Measurements from ENCODE around the gene PYGO1.
A peak's percentile ranks its signal among the peaks of the same experiment; 100 is the strongest.

PYGO1 gene

GRCh38 chr15:55528812-55529211 is 59.3 kb downstream of the PYGO1 start:
- no peak for DNase-seq (ENCODE audit: low read depth, low spot score)
- H3K4me3 ChIP-seq (ENCODE audit: low read depth, low read length): no peak overlapping the region
- in situ Hi-C loops (cut with HindIII; ENCODE audit: low sequenced_read_pairs): no loop called here
- no peak for TF ChIP-seq CTCF (IDR thresholded peaks at IDR 0.05; ENCODE audit: low read depth, low read length)

- no peak for TF ChIP-seq CTCF (IDR thresholded peaks at IDR 0.05; ENCODE audit: low read depth, low read length)
- in situ Hi-C loops (cut with HindIII; ENCODE audit: low sequenced_read_pairs): no loop called here
- H3K4me3 ChIP-seq (ENCODE audit: low read depth, low read length): no peak overlapping the region
- DNase-seq (ENCODE audit: low read depth, low spot score): no peak
These were observed 61.0 kb downstream of the PYGO1 start for GRCh38 chr15:55527150-55527549.

- H3K4me3 ChIP-seq (ENCODE audit: low read depth, low read length): no peak overlapping the region
- peak; percentile 47 for DNase-seq (ENCODE audit: low read depth, low spot score)
- peak; percentile 73 for TF ChIP-seq CTCF (IDR thresholded peaks at IDR 0.05; ENCODE audit: low read depth, low read length)
- in situ Hi-C loops (cut with HindIII; ENCODE audit: low sequenced_read_pairs): no loop called here
These were observed 61.5 kb downstream of the PYGO1 start for GRCh38 chr15:55526559-55527036.

- no peak overlapping the region for H3K4me3 ChIP-seq (ENCODE audit: low read depth, low read length)
- no peak for DNase-seq (ENCODE audit: low read depth, low spot score)
- in situ Hi-C loops (cut with HindIII; ENCODE audit: low sequenced_read_pairs): no loop called here
- TF ChIP-seq CTCF (IDR thresholded peaks at IDR 0.05; ENCODE audit: low read depth, low read length): no peak
These were observed 65.2 kb downstream of the PYGO1 start for GRCh38 chr15:55522742-55523450.

DNA sequence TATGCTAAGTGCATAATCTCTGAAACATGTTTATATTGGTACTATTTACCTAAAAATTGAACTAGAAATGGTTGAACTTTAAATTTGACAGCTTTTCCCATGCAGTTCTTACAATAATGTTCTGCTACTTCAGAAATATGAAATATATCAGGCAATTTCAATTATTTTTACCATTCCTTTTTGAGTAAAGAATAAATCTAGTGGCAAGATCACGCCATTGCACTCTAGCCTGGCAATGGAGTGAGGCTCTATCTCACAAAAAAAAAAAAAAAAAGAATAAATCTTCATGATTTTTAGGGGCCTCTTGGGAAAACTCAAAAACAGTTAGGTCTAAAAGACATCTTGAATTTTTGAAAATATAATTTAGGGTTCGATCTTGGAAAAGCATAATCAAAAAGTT is 69.5 kb downstream of the PYGO1 start:
- no peak overlapping the region for H3K4me3 ChIP-seq (ENCODE audit: low read depth, low read length)
- no peak for DNase-seq (ENCODE audit: low read depth, low spot score)
- in situ Hi-C loops (cut with HindIII; ENCODE audit: low sequenced_read_pairs): no loop called here
- TF ChIP-seq CTCF (IDR thresholded peaks at IDR 0.05; ENCODE audit: low read depth, low read length): peak; percentile 34

DNA sequence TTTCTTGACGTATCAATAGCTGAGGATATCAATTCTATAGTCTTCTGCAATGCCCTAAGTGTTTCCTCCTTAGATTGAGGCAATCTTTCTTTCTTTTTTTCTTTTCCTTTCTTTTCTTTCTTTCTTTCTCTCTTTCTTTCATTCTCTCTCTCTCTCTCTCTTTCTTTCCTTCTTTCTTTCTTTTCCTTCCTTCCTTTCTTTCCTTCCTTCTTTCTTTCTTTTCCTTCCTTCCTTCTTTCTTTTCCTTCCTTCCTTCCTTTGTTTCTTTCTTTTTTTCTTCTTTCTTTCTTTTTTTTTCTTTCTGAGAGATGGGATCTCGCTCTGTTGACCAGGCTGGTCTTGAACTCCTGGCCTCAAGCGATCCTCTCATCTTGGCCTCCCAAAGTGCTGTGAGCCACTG is 70.1 kb downstream of the PYGO1 start:
- TF ChIP-seq CTCF (IDR thresholded peaks at IDR 0.05; ENCODE audit: low read depth, low read length): no peak
- in situ Hi-C loops (cut with HindIII; ENCODE audit: low sequenced_read_pairs): no loop called here
- DNase-seq (ENCODE audit: low read depth, low spot score): no peak
- no peak overlapping the region for H3K4me3 ChIP-seq (ENCODE audit: low read depth, low read length)
